ENCODE measurements around the gene BMP2.

DNA sequence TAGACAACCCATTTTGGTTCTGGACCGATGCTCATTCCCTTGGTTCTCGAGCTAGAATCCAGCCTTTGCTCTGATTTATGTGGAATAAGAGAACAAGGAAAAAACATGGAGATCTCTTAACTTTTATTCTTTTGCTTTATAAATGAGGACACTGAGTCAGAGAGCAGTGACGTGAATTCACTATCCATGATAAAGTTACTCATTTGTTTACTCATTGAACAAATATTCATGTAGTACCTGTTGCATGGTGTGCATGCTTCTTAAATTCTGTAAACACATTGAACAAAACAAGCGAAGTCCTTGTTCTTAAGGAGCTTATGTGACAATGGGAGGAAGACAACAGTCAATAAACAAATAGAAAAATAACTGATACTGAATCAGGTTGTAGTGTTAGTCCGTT lies 56.9 kb downstream of the BMP2 start:
- TF ChIP-seq EZH2 (optimal IDR thresholded peaks at IDR 0.05; ENCODE audit: low read depth, low read length) (no peak), CTCF (IDR thresholded peaks at IDR 0.05; ENCODE audit: low read length) (no peak)

All from MM.1S (cell line).